GM12892 (cell line): Measurements from ENCODE around the gene DPYSL4.

Experiments
- POLR2A ChIP-seq: IDR thresholded peaks from 2 replicates; pipeline ENCODE4 v1.6.1; 2011; ENCODE audit warnings: low read depth, low read length, control low read depth
- POLR2AphosphoS5 ChIP-seq: IDR thresholded peaks from 2 replicates; pipeline ENCODE4 v1.6.1; 2011; ENCODE audit warnings: low read depth, low read length, control low read depth

DNA sequence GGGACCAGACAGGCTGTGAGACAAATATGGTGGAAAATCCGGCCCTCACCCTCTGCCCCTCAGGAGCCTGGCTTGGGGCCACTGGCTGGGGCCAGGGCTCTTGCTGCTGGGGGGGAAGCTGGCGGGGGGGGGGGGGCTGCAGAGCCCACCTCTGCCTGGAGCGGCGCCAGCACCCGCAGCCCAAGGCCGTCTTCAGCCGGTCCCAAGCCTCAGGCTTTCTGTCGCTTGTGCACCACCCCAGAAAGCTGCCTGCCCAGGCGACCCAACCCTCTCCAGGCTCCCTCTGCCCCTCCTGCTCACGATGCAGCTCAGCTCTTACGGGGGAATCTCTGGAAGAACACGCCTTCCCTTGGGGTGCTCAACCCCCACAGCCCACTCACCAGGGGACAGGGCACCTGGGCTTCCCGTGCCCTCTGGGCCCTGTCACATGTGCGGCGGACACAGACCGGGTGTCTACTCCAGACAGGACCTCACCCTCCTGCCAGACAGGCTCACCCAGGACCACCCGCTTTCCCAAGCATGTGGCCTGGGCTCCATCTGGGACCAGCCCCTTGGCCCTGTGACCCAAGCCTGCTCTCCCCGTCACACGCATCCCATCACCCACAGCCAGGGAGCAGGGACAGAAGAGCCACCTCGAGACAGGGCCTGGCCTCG is 43.9 kb downstream of the DPYSL4 start:
- TF ChIP-seq POLR2A (no peak), POLR2AphosphoS5 (no peak)
